ENCODE measurements around the gene MMP8. TPM values are rescaled to one million over a fixed set of nuclear protein-coding genes. Genes with fewer than 3 reads are reported as not detected.

The MMP8 gene
- polyA plus RNA-seq, 1 donor (not counting 4 experiments of a cell fraction or from before 2014, with no cell fraction given) = 0.09 TPM

- no peaks in the 10 kb centered on the region for H3K9me1 ChIP-seq (ENCODE audit: control insufficient read depth, extremely low read depth, insufficient read depth, low read length)
- no peaks in the 10 kb centered on the region for H3K4me1 ChIP-seq (ENCODE audit: control insufficient read depth, extremely low read depth, insufficient read depth, low read length)
- no peaks in the 10 kb centered on the region for H3K9me3 ChIP-seq (ENCODE audit: control insufficient read depth, low read depth, low read length)
- no peak for TF ChIP-seq EZH2 (IDR thresholded peaks at IDR 0.05; ENCODE audit: low read length)
- TF ChIP-seq, protein P1, sequence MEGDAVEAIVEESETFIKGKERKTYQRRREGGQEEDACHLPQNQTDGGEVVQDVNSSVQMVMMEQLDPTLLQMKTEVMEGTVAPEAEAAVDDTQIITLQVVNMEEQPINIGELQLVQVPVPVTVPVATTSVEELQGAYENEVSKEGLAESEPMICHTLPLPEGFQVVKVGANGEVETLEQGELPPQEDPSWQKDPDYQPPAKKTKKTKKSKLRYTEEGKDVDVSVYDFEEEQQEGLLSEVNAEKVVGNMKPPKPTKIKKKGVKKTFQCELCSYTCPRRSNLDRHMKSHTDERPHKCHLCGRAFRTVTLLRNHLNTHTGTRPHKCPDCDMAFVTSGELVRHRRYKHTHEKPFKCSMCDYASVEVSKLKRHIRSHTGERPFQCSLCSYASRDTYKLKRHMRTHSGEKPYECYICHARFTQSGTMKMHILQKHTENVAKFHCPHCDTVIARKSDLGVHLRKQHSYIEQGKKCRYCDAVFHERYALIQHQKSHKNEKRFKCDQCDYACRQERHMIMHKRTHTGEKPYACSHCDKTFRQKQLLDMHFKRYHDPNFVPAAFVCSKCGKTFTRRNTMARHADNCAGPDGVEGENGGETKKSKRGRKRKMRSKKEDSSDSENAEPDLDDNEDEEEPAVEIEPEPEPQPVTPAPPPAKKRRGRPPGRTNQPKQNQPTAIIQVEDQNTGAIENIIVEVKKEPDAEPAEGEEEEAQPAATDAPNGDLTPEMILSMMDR (optimal IDR thresholded peaks at IDR 0.05 in 1 of 3, IDR thresholded peaks at IDR 0.05 in 1 of 3, conservative IDR thresholded peaks at IDR 0.05 in 1 of 3; ENCODE audit: extremely low read depth in 1 of 3, insufficient read depth in 2 of 3, low read length in 3 of 3) = no peak
- H3K9ac ChIP-seq (ENCODE audit: control insufficient read depth, extremely low read depth, insufficient read depth, low read length) = no peak overlapping the region
- no peaks in the 10 kb centered on the region for H3K36me3 ChIP-seq (ENCODE audit: control insufficient read depth in 2 of 2, extremely low read depth in 1 of 2, insufficient read depth in 2 of 2, low read length in 2 of 2)
- no peaks in the 10 kb centered on the region for H4K20me1 ChIP-seq (ENCODE audit: control insufficient read depth, extremely low read depth, insufficient read depth, low read length)
- dilution Hi-C loops (cut with MboI; ENCODE audit: extremely low pct_ligation_motif_present, low sequenced_read_pairs) = no loop called here
- no peaks in the 10 kb centered on the region for H3K27me3 ChIP-seq (ENCODE audit: control insufficient read depth, extremely low read depth, insufficient read depth, low read length)
- no peak overlapping the region for H3K4me3 ChIP-seq (ENCODE audit: control insufficient read depth in 2 of 3, extremely low read depth in 1 of 3, insufficient read depth in 2 of 3, low read depth in 1 of 3, low read length in 3 of 3)
- no peak overlapping the region for H2AFZ ChIP-seq (ENCODE audit: control insufficient read depth, low read length)
- FAIRE-seq = peak; percentile 51
- DNase-seq (ENCODE audit: low read depth, low spot score) = no peak
- H3K79me2 ChIP-seq (ENCODE audit: control insufficient read depth, insufficient read depth, low read length) = no peaks in the 10 kb centered on the region
- H3K27ac ChIP-seq (ENCODE audit: control insufficient read depth, insufficient read depth, low read length) = no peak overlapping the region
- H3K4me2 ChIP-seq (ENCODE audit: control insufficient read depth, extremely low read depth, insufficient read depth, low read depth, low read length) = no peak overlapping the region
Observed at GRCh38 chr11:102709201-102709945, 15.4 kb downstream of the MMP8 start.

DNA sequence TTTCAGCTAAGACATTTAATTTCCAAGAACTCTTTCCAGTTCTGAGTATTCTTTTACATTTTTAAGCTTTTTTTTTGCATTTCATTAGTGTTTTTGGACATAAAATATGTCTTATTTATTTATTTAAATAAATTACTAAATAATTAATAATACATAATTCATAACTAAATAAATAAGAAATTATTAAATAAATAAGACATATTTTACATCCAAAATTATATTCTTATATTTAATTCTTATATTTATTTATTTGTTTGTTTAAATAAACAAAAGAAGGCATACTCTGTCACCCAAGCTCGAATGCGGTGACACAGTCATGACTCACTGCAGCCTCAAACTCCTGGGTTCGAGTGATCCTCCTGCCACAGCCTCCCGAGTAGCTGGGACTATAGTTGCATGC lies 16.1 kb downstream of the MMP8 start:
- dilution Hi-C loops (cut with MboI; ENCODE audit: extremely low pct_ligation_motif_present, low sequenced_read_pairs) = no loop called here
- H3K9me3 ChIP-seq (ENCODE audit: control insufficient read depth, low read depth, low read length) = no peaks in the 10 kb centered on the region
- H3K9me1 ChIP-seq (ENCODE audit: control insufficient read depth, extremely low read depth, insufficient read depth, low read length) = no peaks in the 10 kb centered on the region
- no peak for FAIRE-seq
- H3K79me2 ChIP-seq (ENCODE audit: control insufficient read depth, insufficient read depth, low read length) = no peaks in the 10 kb centered on the region
- no peak overlapping the region for H3K27ac ChIP-seq (ENCODE audit: control insufficient read depth, insufficient read depth, low read length)
- no peak for TF ChIP-seq EZH2 (IDR thresholded peaks at IDR 0.05; ENCODE audit: low read length)
- TF ChIP-seq, protein P1 (optimal IDR thresholded peaks at IDR 0.05 in 1 of 3, IDR thresholded peaks at IDR 0.05 in 1 of 3, conservative IDR thresholded peaks at IDR 0.05 in 1 of 3; ENCODE audit: extremely low read depth in 1 of 3, insufficient read depth in 2 of 3, low read length in 3 of 3) = no peak
- H4K20me1 ChIP-seq (ENCODE audit: control insufficient read depth, extremely low read depth, insufficient read depth, low read length) = no peaks in the 10 kb centered on the region
- H2AFZ ChIP-seq (ENCODE audit: control insufficient read depth, low read length) = no peak overlapping the region
- no peak overlapping the region for H3K4me2 ChIP-seq (ENCODE audit: control insufficient read depth, extremely low read depth, insufficient read depth, low read depth, low read length)
- no peak overlapping the region for H3K9ac ChIP-seq (ENCODE audit: control insufficient read depth, extremely low read depth, insufficient read depth, low read length)
- no peak for DNase-seq (ENCODE audit: low read depth, low spot score)
- H3K4me1 ChIP-seq (ENCODE audit: control insufficient read depth, extremely low read depth, insufficient read depth, low read length) = no peaks in the 10 kb centered on the region
- no peaks in the 10 kb centered on the region for H3K36me3 ChIP-seq (ENCODE audit: control insufficient read depth in 2 of 2, extremely low read depth in 1 of 2, insufficient read depth in 2 of 2, low read length in 2 of 2)
- no peaks in the 10 kb centered on the region for H3K27me3 ChIP-seq (ENCODE audit: control insufficient read depth, extremely low read depth, insufficient read depth, low read length)
- no peak overlapping the region for H3K4me3 ChIP-seq (ENCODE audit: control insufficient read depth in 2 of 3, extremely low read depth in 1 of 3, insufficient read depth in 2 of 3, low read depth in 1 of 3, low read length in 3 of 3)
